Endothelial cell of umbilical vein (primary cell): Measurements from ENCODE around the gene CDC42BPG. TPM values are rescaled to one million over a fixed set of nuclear protein-coding genes. Genes with fewer than 3 reads are reported as not detected.

Experiments used
- BruUV-seq: library from RNA; stranded (reverse); fragments of 400-500 nt; replicated peaks from 2 replicates; lab custom pipeline; 2021; lab: Mats Ljungman, UMichigan
- CTCF ChIA-PET: fragments of 300-600, 350-600 bp; sonication (Branson Sonifier 250); formaldehyde crosslinking; loops from one replicate; lab custom pipeline; 2021; ENCODE audit warnings: antibody characterized with exemption, inconsistent platforms; lab: Charles Lee
- POLR2A ChIA-PET: fragments of 300-600, 350-600 bp; sonication (Branson Sonifier 250); formaldehyde crosslinking; loops from one replicate; lab custom pipeline; 2021; ENCODE audit warnings: antibody characterized with exemption, inconsistent platforms; lab: Charles Lee
- DNase-seq: peaks from one replicate; pipeline ENCODE4 v3.0.0-alpha.2; 2011; ENCODE audit warnings: low read depth, low spot score
- FAIRE-seq: peaks from 2 replicates; lab custom pipeline; 2011; peaks lifted over from hg19 to GRCh38; lab: Jason Lieb, UNC
- H2AFZ ChIP-seq: 2 replicates; pipeline ENCODE4 v1.6.0; 2012; ENCODE audit warnings: low read depth, low read length, control low read depth, inconsistent platforms
- H3K27ac ChIP-seq: 2 replicates; pipeline ENCODE4 v1.5.1; 2011; ENCODE audit warnings: low read depth, mild to moderate bottlenecking, control low read depth, low read length, moderate library complexity; ENCODE audit not compliant: insufficient read depth
- H3K27me3 ChIP-seq, 2 experiments: 2 replicates each; pipeline versions ENCODE4 v1.6.0 to v1.6.1; 2011; ENCODE audit warnings: low read length in 2 of 2, mixed read lengths in 1 of 2; ENCODE audit not compliant: control insufficient read depth in 2 of 2, insufficient read depth in 2 of 2
- H3K36me3 ChIP-seq, 2 experiments: 2 replicates in 1 of 2; 3 replicates in 1 of 2; pipeline ENCODE4 v1.5.1; 2011; ENCODE audit warnings: low read length in 2 of 2, mild to moderate bottlenecking in 1 of 2, moderate library complexity in 1 of 2; ENCODE audit not compliant: control insufficient read depth in 2 of 2, insufficient read depth in 2 of 2; ENCODE audit errors: extremely low read depth in 1 of 2
- H3K4me1 ChIP-seq: 3 replicates; pipeline ENCODE4 v1.5.1; 2011; ENCODE audit warnings: mild to moderate bottlenecking, low read length; ENCODE audit not compliant: control insufficient read depth, insufficient read depth; ENCODE audit errors: extremely low read depth
- H3K4me2 ChIP-seq: 2 replicates; pipeline ENCODE4 v1.6.1; 2011; ENCODE audit warnings: low read length, control low read depth, mixed read lengths; ENCODE audit not compliant: insufficient read depth
- H3K4me3 ChIP-seq, 3 experiments: fragments of 200-600 bp in 1 of 3; sonication (generic), shearing (Covaris generic) in 1 of 3; replicated peaks in 1 of 3; 2 replicates each; pipeline ENCODE4 v1.5.1; 2011 to 2016; ENCODE audit warnings: control low read depth in 3 of 3, low read length in 3 of 3, mild to moderate bottlenecking in 2 of 3, inconsistent platforms in 1 of 3, low read depth in 1 of 3, moderate library complexity in 1 of 3; ENCODE audit not compliant: insufficient read depth in 1 of 3
- H3K79me2 ChIP-seq: 2 replicates; pipeline ENCODE4 v1.6.0; 2012; ENCODE audit warnings: low read length, inconsistent platforms; ENCODE audit not compliant: control insufficient read depth, insufficient read depth
- H3K9ac ChIP-seq: replicated peaks from 2 replicates; pipeline ENCODE3; 2011; ENCODE audit warnings: low read length, control low read depth; ENCODE audit not compliant: insufficient read depth; ENCODE audit errors: extremely low read depth
- H3K9me1 ChIP-seq: replicated peaks from 3 replicates; pipeline ENCODE4 v1.6.0; 2011; ENCODE audit warnings: mild to moderate bottlenecking, low read length; ENCODE audit not compliant: control insufficient read depth, insufficient read depth; ENCODE audit errors: extremely low read depth
- H3K9me3 ChIP-seq: replicated peaks from 2 replicates; pipeline ENCODE4 v1.5.1; 2012; ENCODE audit warnings: low read length, inconsistent platforms; ENCODE audit not compliant: control insufficient read depth, insufficient read depth
- H4K20me1 ChIP-seq: replicated peaks from 2 replicates; pipeline ENCODE3; 2011; ENCODE audit warnings: mild to moderate bottlenecking, low read length; ENCODE audit not compliant: control insufficient read depth, insufficient read depth; ENCODE audit errors: extremely low read depth
- EZH2 ChIP-seq: IDR thresholded peaks from 2 replicates; pipeline ENCODE4 v1.6.1; 2012; ENCODE audit warnings: borderline replicate concordance, low read depth, mild to moderate bottlenecking, moderate library complexity, low read length, inconsistent platforms; ENCODE audit not compliant: severe bottlenecking
- FOS ChIP-seq: IDR thresholded peaks from 2 replicates; pipeline ENCODE4 v1.6.1; 2011; ENCODE audit warnings: mild to moderate bottlenecking, low read length, moderate library complexity, borderline replicate concordance; ENCODE audit not compliant: insufficient read depth
- GATA2 ChIP-seq: IDR thresholded peaks from 2 replicates; pipeline ENCODE4 v1.7.0; 2011; ENCODE audit warnings: low read depth, mild to moderate bottlenecking, moderate library complexity, mixed read lengths, low read length; ENCODE audit not compliant: insufficient read length, insufficient read depth
- JUN ChIP-seq: IDR thresholded peaks from 2 replicates; pipeline ENCODE4 v1.6.1; 2011; ENCODE audit warnings: borderline replicate concordance, low read depth; ENCODE audit not compliant: insufficient read length, insufficient read depth
- MAX ChIP-seq: IDR thresholded peaks from 2 replicates; pipeline ENCODE4 v1.6.1; 2011; ENCODE audit not compliant: insufficient read depth, insufficient read length
- POLR2A ChIP-seq: IDR thresholded peaks from 2 replicates; pipeline ENCODE4 v1.6.1; 2012; ENCODE audit warnings: low read depth, mild to moderate bottlenecking, control low read depth, low read length
- POLR2AphosphoS5 ChIP-seq: IDR thresholded peaks from 2 replicates; pipeline ENCODE4 v1.6.1; 2012; ENCODE audit warnings: low read depth, mild to moderate bottlenecking, control low read depth, low read length, moderate library complexity; ENCODE audit not compliant: insufficient read depth
- dilution Hi-C: fragments of 300-500 bp; cut with MboI; formaldehyde crosslinking; loops from one replicate; pipeline ENCODE4 v1.15.0; 2019; ENCODE audit warnings: low sequenced_read_pairs; ENCODE audit not compliant: extremely low pct_ligation_motif_present
- intact Hi-C: fragments of 100-400 bp; cut with micrococcal nuclease; formaldehyde crosslinking; loops from one replicate; pipeline ENCODE4 v1.10.0; 2022
- polyA plus RNA-seq, 4 experiments: library from polyadenylated mRNA; depleted of rRNA in 3 of 4; stranded (reverse) in 3 of 4; unstranded in 1 of 4; fragments of >200 nt; gene quantifications; 2 replicates each; pipeline versions ENCODE4 v1.2.1 to v1.2.3, GENCODE V29; 2011 to 2012; ENCODE audit warnings: missing spikeins in 1 of 4
- total RNA-seq: library from RNA; stranded (reverse); gene quantifications from 2 replicates; pipeline ENCODE4 v1.2.3, GENCODE V29; 2021
- TF ChIP-seq, protein P1 (sequence below), 2 donors: IDR thresholded peaks; 1 replicate in 1 of 2; 2 replicates in 1 of 2; pipeline ENCODE4 v1.5.1; 2011; ENCODE audit warnings: low read length in 2 of 2, mild to moderate bottlenecking in 2 of 2, moderate library complexity in 2 of 2, control low read depth in 1 of 2, inconsistent platforms in 1 of 2, low read depth in 1 of 2; ENCODE audit not compliant: insufficient read depth in 1 of 2; ENCODE audit errors: extremely low read depth in 1 of 2

Gene CDC42BPG
- total and polyA plus RNA-seq, 2 donors (not counting 3 experiments of a cell fraction or from before 2014, with no cell fraction given): 0.19 to 0.42 TPM

DNA sequence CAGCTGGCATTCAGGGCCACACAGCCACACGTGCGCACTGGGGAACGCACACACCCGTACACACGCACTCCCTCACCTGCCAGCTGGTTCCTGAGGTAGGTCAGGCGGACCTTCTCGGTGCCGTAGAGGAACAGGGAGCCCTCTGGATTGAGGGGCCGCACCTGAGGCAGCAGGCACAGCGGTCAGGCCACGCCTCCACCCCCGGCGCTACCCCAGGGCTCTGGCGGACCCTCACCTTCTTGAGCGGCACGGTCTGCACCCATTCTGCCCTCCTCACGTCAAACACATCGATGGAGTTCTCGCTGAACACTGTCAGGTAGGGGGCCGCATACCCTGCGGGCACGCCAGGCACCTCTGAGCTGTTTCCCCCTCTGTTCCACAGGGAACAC is 17.0 kb downstream of the CDC42BPG start:
- Histone ChIP-seq H3K9me3 (no peaks in the 10 kb centered on the region), H3K79me2 (no peaks in the 10 kb centered on the region)
- BruUV-seq: no TSS peak

More for the DNA sequence above, 17.0 kb downstream of the CDC42BPG start:
- DNase-seq: no peak
- Histone ChIP-seq H3K27ac (no peak overlapping the region), H4K20me1 (no peaks in the 10 kb centered on the region), H3K9ac (no peak overlapping the region), H3K4me1 (no peaks in the 10 kb centered on the region), H2AFZ (no peak overlapping the region), H3K4me2 (no peak overlapping the region), H3K27me3 (peaks cover 0 to 3% of the 10 kb centered on the region in 2 experiments), H3K36me3 (no peaks in the 10 kb centered on the region), H3K9me1 (no peaks in the 10 kb centered on the region), H3K4me3 (no peak overlapping the region)
- CTCF ChIA-PET: interaction anchor here (0.8 kb wide), 1 partner anchor 11 kb away, joined by 3 read pairs; no protein-coding TSS in a partner anchor
- intact Hi-C loops: no loop called here
- FAIRE-seq: no peak
- TF ChIP-seq, protein P1, sequence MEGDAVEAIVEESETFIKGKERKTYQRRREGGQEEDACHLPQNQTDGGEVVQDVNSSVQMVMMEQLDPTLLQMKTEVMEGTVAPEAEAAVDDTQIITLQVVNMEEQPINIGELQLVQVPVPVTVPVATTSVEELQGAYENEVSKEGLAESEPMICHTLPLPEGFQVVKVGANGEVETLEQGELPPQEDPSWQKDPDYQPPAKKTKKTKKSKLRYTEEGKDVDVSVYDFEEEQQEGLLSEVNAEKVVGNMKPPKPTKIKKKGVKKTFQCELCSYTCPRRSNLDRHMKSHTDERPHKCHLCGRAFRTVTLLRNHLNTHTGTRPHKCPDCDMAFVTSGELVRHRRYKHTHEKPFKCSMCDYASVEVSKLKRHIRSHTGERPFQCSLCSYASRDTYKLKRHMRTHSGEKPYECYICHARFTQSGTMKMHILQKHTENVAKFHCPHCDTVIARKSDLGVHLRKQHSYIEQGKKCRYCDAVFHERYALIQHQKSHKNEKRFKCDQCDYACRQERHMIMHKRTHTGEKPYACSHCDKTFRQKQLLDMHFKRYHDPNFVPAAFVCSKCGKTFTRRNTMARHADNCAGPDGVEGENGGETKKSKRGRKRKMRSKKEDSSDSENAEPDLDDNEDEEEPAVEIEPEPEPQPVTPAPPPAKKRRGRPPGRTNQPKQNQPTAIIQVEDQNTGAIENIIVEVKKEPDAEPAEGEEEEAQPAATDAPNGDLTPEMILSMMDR (IDR thresholded peaks at IDR 0.05; ENCODE audit: extremely low read depth in 1 of 2, insufficient read depth in 1 of 2, low read depth in 1 of 2, low read length in 2 of 2): no peak
- no peak for TF ChIP-seq POLR2A
- TF ChIP-seq POLR2AphosphoS5: no peak
- no peak for TF ChIP-seq JUN
- TF ChIP-seq EZH2: no peak
- no peak for TF ChIP-seq FOS
- no peak for TF ChIP-seq GATA2
- TF ChIP-seq MAX: no peak
- dilution Hi-C loops: no loop called here
- POLR2A ChIA-PET: no interaction called here
